Subcutaneous adipose tissue (tissue), 4 donors: ENCODE results near the gene PSTPIP2. TPM values are rescaled to one million over a fixed set of nuclear protein-coding genes. Genes with fewer than 3 reads are reported as not detected.

Experiments used
- CTCF ChIP-seq: fragments of 450-650 bp; IDR thresholded peaks from one replicate; pipeline ENCODE4 v1.5.1; 2016; ENCODE audit warnings: low read depth, mild to moderate bottlenecking, control low read depth, antibody characterized with exemption, moderate library complexity
- total RNA-seq, 4 donors: library from RNA; depleted of rRNA; stranded (reverse); fragments of >200 nt; gene quantifications; one replicate each; pipeline ENCODE4 v1.1.0, GENCODE V29; 2016

PSTPIP2 gene, protein sequence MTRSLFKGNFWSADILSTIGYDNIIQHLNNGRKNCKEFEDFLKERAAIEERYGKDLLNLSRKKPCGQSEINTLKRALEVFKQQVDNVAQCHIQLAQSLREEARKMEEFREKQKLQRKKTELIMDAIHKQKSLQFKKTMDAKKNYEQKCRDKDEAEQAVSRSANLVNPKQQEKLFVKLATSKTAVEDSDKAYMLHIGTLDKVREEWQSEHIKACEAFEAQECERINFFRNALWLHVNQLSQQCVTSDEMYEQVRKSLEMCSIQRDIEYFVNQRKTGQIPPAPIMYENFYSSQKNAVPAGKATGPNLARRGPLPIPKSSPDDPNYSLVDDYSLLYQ
- 1 to 10 TPM; 6.4 to 9.0 (median 8.0) TPM for total RNA-seq

DNA sequence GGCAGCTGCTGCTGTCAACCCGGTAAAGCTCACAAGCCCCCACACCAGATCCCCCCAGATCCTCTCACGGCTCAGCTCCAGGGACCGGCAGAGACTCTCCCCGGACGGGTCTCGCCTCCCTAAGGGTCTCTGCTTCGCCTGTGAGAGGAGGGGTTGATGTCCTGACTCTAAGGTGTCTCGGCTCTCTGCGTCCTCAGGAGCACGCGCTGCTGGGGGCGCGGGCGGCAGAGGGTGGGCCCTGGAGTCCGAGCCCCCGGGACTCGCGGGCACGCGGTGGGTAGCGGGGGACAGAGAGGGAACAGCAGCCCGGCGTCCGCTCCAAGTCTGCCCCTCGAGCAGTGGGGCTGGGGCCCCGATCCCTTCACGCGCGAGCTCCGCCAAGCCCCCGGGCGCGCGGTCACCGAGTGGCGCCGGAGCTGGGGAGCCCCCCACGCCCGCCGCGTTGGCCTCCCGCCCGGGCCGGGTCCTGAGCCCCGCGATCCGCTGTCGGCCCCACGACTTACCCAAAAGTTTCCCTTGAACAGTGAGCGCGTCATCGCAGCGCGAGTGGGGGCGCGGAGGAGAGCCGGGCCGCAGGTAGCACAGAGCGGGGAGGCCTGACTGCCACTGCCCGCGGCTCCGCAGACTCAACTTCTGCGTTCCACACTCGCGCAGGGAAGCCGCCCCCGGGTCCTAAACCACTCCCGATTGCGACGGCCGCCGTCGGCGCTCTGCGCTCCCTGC, at the start of gene PSTPIP2:
Gene PSTPIP2, minus strand, starts transcription at position 608 of the 723 bp plus-strand sequence. Its CDS starts 72 bp downstream, at position 536.
- no peak for TF ChIP-seq CTCF

DNA sequence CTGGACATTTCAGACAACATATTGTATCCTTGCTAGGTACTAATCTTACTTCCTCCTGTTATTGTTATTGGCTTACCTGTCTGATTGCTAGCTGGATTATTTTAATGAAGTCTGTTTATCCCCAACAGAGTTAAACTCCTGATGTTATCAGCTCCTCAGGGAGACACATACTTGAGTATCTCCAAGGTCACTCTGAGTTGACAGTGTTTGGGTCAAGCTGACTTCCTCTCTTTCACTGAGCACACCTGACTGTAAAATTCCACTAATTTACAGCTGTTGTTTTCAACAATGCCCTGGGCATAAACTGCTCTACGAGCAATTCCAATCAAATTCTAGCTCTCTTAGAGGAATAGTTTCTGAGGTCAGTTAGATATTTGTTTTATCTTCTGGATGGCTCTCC, 41.7 kb upstream of the PSTPIP2 start:
- TF ChIP-seq CTCF: no peak

- no peak for TF ChIP-seq CTCF
Measured at GRCh38 chr18:46110406-46110805, 38.3 kb upstream of the PSTPIP2 start.

DNA sequence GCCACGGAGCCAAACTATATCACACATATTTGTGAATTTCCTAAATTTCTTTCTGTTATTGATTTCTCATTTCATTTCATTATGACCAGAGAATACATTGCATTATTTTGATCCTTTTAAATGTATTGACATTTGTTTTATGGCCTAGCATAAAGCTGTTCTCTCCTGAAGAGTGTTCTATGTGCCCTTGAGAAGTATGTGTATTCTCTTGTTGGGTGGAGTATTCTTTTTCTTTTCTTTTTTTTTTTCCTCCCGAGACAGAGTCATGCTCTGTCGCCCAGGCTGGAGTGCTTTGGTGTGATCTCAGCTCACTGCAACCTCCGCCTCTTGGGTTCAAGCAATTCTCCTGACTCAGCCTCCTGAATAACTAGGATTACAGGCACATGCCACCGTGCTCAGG, 37.3 kb upstream of the PSTPIP2 start:
- TF ChIP-seq CTCF: no peak

- no peak for TF ChIP-seq CTCF
Measured at GRCh38 chr18:46104128-46104911, 32.3 kb upstream of the PSTPIP2 start, which contains the start of gene HAUS1. TSS of gene HAUS1 (plus strand) at chr18:46104385. CDS start at chr18:46104412, 27 bp downstream.

- TF ChIP-seq CTCF: no peak
Measured at GRCh38 chr18:46099463-46099862, 27.4 kb upstream of the PSTPIP2 start.

DNA sequence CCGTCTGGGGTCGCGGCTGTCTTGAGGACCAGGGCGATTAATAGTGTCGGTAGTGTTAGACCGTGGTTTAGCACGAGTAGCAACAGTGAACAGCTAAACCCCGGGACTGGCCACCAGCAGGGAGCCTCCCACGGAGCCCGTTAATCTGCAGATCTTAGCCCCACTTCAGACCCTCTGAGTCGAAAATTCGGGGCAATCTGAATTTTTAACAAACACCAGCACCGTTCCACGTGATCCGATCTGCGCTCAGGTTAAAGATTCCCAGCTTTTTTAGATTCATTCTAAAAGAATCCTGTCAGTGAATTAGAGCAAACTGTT, 26.5 kb upstream of the PSTPIP2 start:
- TF ChIP-seq CTCF: no peak
